ENCODE measurements around the gene TMA7B. TPM values are rescaled to one million over a fixed set of nuclear protein-coding genes. Genes with fewer than 3 reads are reported as not detected.

The TMA7B gene
- polyA plus RNA-seq, 1 donor, result 0.21 TPM

DNA sequence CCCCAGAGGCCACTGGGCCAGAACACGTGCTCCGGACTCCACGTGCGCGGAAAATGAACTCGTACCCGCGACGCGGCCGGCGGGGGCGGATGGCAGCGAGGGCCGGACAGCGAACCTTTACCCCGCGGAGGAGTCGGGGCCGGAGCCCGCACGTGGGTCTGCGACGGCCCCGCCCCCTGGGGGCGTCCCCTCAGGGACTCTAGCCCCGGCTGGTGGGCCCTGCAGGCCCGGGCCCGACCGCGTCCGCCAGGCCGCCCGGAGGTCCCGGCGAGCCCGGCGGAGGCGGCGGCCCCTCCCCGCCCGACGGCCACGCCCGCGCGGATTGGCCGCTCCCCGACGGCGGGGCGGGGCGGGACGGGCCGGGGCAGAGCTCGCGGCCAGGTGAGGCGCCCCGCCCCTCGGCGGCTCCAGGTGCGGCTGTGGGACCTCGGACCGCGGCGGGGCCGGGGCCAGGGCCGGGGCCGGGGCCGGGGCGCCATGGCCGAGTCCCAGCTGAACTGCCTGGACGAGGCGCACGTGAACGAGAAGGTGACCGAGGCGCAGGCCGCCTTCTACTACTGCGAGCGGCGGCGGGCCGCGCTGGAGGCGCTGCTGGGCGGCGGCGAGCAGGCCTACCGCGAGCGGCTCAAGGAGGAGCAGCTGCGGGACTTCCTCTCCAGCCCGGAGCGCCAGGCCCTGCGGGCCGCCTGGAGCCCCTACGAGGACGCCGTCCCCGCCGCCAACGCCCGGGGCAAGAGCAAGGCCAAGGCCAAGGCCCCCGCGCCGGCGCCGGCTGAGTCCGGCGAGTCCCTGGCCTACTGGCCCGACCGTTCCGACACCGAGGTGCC is 34.6 kb downstream of the TMA7B start, which contains the start of gene FAM83F:
Gene FAM83F (plus strand): TSS at position 389 of the 827 bp plus-strand sequence. CDS start 89 bp downstream, at position 478.
- peaks cover 56% of the 10 kb centered on the region for H3K4me1 ChIP-seq (ENCODE audit: control insufficient read depth, insufficient read depth, low read length)
- H3K27me3 ChIP-seq (ENCODE audit: control insufficient read depth, insufficient read depth, low read length), result peaks cover 12% of the 10 kb centered on the region
- H3K9me3 ChIP-seq (ENCODE audit: control insufficient read depth, low read depth, low read length), result no peaks in the 10 kb centered on the region
- no CpG with 5 or more reads among the region's 115 CpGs for WGBS (ENCODE audit: insufficient coverage, low lambda C conversion rate)
- DNase-seq, result peak; percentile 67 to 88
- peak within 1 kb of the TSS; percentile 59 for H3K4me3 ChIP-seq (ENCODE audit: low read length)
- peak within 1 kb of the TSS; percentile 66 for H3K27ac ChIP-seq (ENCODE audit: low read length)
- H3K36me3 ChIP-seq (ENCODE audit: control insufficient read depth, insufficient read depth, low read length), result no peaks in the 10 kb centered on the region

DNA sequence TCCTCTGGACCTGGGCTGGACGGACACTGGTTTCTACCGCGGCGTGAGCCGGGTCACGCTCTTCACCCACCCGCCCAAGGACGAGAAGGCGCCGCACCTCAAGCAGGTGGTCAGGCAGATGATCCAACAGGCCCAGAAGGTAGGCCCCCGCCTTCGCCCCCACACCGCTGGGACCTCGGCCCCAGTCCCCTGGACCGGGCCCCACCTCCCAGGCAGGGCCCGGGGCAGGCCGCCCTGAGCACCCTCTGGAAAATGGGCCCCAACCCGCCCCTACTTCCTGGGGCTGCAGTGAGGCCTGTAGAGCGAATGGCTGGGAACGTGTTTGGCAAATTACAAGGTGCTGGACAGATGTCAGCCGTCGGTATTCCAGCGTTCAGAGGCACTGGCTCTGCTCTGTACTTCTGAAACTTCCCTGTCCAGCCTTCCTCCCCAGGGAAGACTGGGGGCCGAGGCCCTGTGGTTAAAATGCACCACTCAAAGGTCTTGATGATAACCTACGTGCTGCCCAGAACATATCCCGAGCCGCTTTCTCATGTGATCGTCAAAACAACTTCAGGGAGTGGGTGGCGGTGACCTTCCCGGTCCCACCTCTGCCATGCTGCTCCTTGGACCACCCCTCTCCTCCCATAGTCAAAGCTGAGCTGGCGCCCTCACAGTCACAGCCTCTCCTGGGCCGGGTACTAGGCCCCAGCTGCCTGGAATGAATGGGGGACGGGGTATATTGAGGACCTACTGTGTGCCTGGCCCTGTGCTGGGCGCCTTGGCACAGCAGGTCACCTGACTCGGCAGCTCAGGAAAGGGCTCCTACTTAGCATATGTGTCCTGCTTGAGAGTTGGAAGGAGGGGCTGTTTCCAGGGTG is 35.4 kb downstream of the TMA7B start:
- WGBS (ENCODE audit: insufficient coverage, low lambda C conversion rate), result no CpG with 5 or more reads among the region's 35 CpGs
- DNase-seq, result peak in 1 of 2 donors; percentile 75
- Histone ChIP-seq H3K36me3 (ENCODE audit: control insufficient read depth, insufficient read depth, low read length) (no peaks in the 10 kb centered on the region), H3K27ac (ENCODE audit: low read length) (peak overlapping the region; percentile 66), H3K4me3 (ENCODE audit: low read length) (peak overlapping the region; percentile 59), H3K4me1 (ENCODE audit: control insufficient read depth, insufficient read depth, low read length) (peaks cover 56% of the 10 kb centered on the region), H3K27me3 (ENCODE audit: control insufficient read depth, insufficient read depth, low read length) (peaks cover 12% of the 10 kb centered on the region), H3K9me3 (ENCODE audit: control insufficient read depth, low read depth, low read length) (no peaks in the 10 kb centered on the region)

DNA sequence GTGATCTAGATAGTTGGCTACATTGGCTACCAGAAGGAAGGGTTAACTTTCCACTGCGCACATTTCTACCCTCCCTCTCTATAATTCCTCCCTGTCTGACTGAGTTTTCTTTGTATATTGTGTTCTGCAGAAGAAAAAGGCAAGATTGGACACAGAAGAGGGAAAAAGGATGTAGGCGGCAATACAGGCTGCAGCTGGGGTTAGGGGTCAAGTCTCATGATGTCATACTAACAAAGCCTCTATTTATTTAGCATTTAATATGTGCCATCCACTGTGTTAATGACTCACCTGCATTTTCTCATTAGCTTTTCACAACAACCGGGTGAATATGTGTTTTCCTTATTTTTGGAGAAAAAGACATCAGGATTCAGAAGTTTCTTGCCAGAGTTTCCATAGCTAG is 36.5 kb downstream of the TMA7B start:
- DNase-seq, result no peak
- Histone ChIP-seq H3K4me3 (ENCODE audit: low read length) (peak overlapping the region; percentile 59), H3K27ac (ENCODE audit: low read length) (peak overlapping the region; percentile 66), H3K4me1 (ENCODE audit: control insufficient read depth, insufficient read depth, low read length) (peaks cover 57% of the 10 kb centered on the region), H3K9me3 (ENCODE audit: control insufficient read depth, low read depth, low read length) (no peaks in the 10 kb centered on the region), H3K36me3 (ENCODE audit: control insufficient read depth, insufficient read depth, low read length) (no peaks in the 10 kb centered on the region), H3K27me3 (ENCODE audit: control insufficient read depth, insufficient read depth, low read length) (peaks cover 12% of the 10 kb centered on the region)
- 50% methylated on average over 1 of the region's 3 CpGs for WGBS (ENCODE audit: insufficient coverage, low lambda C conversion rate)

- WGBS (ENCODE audit: insufficient coverage, low lambda C conversion rate), result 100% methylated on average over 1 of the region's 3 CpGs
- DNase-seq, result no peak
- Histone ChIP-seq H3K9me3 (ENCODE audit: control insufficient read depth, low read depth, low read length) (no peaks in the 10 kb centered on the region), H3K4me3 (ENCODE audit: low read length) (peak overlapping the region; percentile 59), H3K36me3 (ENCODE audit: control insufficient read depth, insufficient read depth, low read length) (no peaks in the 10 kb centered on the region), H3K4me1 (ENCODE audit: control insufficient read depth, insufficient read depth, low read length) (peaks cover 63% of the 10 kb centered on the region), H3K27ac (ENCODE audit: low read length) (peak overlapping the region; percentile 80), H3K27me3 (ENCODE audit: control insufficient read depth, insufficient read depth, low read length) (peaks cover 12% of the 10 kb centered on the region)
Measured at GRCh38 chr22:39997421-39997820, 37.2 kb downstream of the TMA7B start.

GRCh38 chr22:39997939-39998726 is 37.9 kb downstream of the TMA7B start:
- WGBS (ENCODE audit: insufficient coverage, low lambda C conversion rate), result 83% methylated on average over 1 of the region's 11 CpGs
- DNase-seq, result peak in 1 of 2 donors; percentile 68
- Histone ChIP-seq H3K27ac (ENCODE audit: low read length) (peak overlapping the region; percentile 80), H3K36me3 (ENCODE audit: control insufficient read depth, insufficient read depth, low read length) (no peaks in the 10 kb centered on the region), H3K9me3 (ENCODE audit: control insufficient read depth, low read depth, low read length) (no peaks in the 10 kb centered on the region), H3K27me3 (ENCODE audit: control insufficient read depth, insufficient read depth, low read length) (peaks cover 12% of the 10 kb centered on the region), H3K4me1 (ENCODE audit: control insufficient read depth, insufficient read depth, low read length) (peaks cover 64% of the 10 kb centered on the region), H3K4me3 (ENCODE audit: low read length) (no peak overlapping the region)

DNA sequence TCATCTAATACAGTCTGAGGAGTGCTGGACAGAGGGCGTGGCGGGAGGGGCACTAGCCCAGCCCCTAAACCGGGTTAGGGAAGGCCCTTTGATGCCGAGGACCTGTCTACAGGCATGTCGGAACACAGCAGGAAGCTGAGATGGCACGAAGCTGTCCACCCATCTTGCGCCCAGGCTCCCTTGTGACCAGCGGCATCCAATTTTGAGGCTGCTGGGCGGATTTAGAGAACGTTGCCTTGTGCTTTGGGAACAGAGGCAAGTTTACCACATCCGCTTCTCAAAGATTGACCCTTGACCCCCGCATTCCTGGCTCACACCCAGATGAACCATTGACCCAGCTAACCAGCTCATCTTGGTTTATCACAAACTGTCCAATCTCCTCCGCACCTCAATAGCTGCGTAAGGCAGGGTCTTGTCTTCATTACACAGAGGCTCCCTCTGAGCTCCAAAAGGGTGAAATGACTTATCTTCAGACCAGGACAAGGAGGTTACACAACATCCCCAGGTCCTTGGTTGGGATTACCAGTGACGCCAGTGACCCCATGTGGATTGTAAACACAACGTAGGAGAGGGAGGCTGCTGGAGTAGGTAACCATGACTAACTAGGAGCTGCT is 39.1 kb downstream of the TMA7B start:
- Histone ChIP-seq H3K27me3 (ENCODE audit: control insufficient read depth, insufficient read depth, low read length) (peaks cover 6% of the 10 kb centered on the region), H3K9me3 (ENCODE audit: control insufficient read depth, low read depth, low read length) (no peaks in the 10 kb centered on the region), H3K27ac (ENCODE audit: low read length) (peak overlapping the region; percentile 80), H3K4me1 (ENCODE audit: control insufficient read depth, insufficient read depth, low read length) (peaks cover 59% of the 10 kb centered on the region), H3K4me3 (ENCODE audit: low read length) (no peak overlapping the region), H3K36me3 (ENCODE audit: control insufficient read depth, insufficient read depth, low read length) (no peaks in the 10 kb centered on the region)
- no CpG with 5 or more reads among the region's 16 CpGs for WGBS (ENCODE audit: insufficient coverage, low lambda C conversion rate)
- peak; percentile 84 to 93 for DNase-seq

DNA sequence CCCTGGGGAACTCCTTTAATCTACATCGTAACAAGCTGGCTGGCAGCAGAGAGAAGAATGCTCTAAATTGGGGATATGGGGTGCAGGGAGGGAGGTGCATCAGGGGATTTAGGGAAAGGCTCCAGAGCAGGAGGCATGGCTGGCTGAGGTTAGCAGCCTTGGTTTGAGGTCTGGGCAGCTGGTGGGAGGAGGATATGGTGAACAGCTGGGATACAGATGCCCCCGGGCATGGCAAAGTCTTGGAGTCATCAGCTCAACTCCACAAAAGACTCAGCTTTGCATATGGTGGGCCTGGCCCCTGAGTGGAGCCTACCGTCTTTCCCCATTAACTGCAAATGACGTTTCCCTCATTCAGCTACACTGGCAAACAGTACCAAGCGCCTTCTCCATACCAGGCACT is 40.0 kb downstream of the TMA7B start:
- Histone ChIP-seq H3K36me3 (ENCODE audit: control insufficient read depth, insufficient read depth, low read length) (peaks cover 5% of the 10 kb centered on the region), H3K4me1 (ENCODE audit: control insufficient read depth, insufficient read depth, low read length) (peaks cover 57% of the 10 kb centered on the region), H3K4me3 (ENCODE audit: low read length) (no peak overlapping the region), H3K27ac (ENCODE audit: low read length) (peak overlapping the region; percentile 80), H3K9me3 (ENCODE audit: control insufficient read depth, low read depth, low read length) (no peaks in the 10 kb centered on the region), H3K27me3 (ENCODE audit: control insufficient read depth, insufficient read depth, low read length) (peaks cover 4% of the 10 kb centered on the region)
- 100% methylated on average over 1 of the region's 5 CpGs for WGBS (ENCODE audit: insufficient coverage, low lambda C conversion rate)
- DNase-seq, result no peak

GRCh38 chr22:40001106-40001505 is 40.9 kb downstream of the TMA7B start:
- Histone ChIP-seq H3K27me3 (ENCODE audit: control insufficient read depth, insufficient read depth, low read length) (no peaks in the 10 kb centered on the region), H3K4me3 (ENCODE audit: low read length) (no peak overlapping the region), H3K27ac (ENCODE audit: low read length) (no peak overlapping the region), H3K9me3 (ENCODE audit: control insufficient read depth, low read depth, low read length) (no peaks in the 10 kb centered on the region), H3K36me3 (ENCODE audit: control insufficient read depth, insufficient read depth, low read length) (peaks cover 5% of the 10 kb centered on the region), H3K4me1 (ENCODE audit: control insufficient read depth, insufficient read depth, low read length) (peaks cover 57% of the 10 kb centered on the region)
- WGBS (ENCODE audit: insufficient coverage, low lambda C conversion rate), result no CpG with 5 or more reads among the region's 4 CpGs
- DNase-seq, result no peak

GRCh38 chr22:40001800-40002577 is 41.8 kb downstream of the TMA7B start:
- Histone ChIP-seq H3K9me3 (ENCODE audit: control insufficient read depth, low read depth, low read length) (peaks cover 1% of the 10 kb centered on the region), H3K27ac (ENCODE audit: low read length) (no peak overlapping the region), H3K4me3 (ENCODE audit: low read length) (no peak overlapping the region), H3K36me3 (ENCODE audit: control insufficient read depth, insufficient read depth, low read length) (peaks cover 5% of the 10 kb centered on the region), H3K4me1 (ENCODE audit: control insufficient read depth, insufficient read depth, low read length) (peaks cover 53% of the 10 kb centered on the region), H3K27me3 (ENCODE audit: control insufficient read depth, insufficient read depth, low read length) (no peaks in the 10 kb centered on the region)
- WGBS (ENCODE audit: insufficient coverage, low lambda C conversion rate), result no CpG with 5 or more reads among the region's 14 CpGs
- DNase-seq, result no peak

All from large intestine (tissue), 3 donors.